H1 (cell line): Measurements from ENCODE around the gene TPO. TPM values are rescaled to one million over a fixed set of nuclear protein-coding genes. Genes with fewer than 3 reads are reported as not detected.

ENCODE experiments used
- CTCF ChIA-PET: fragments of 300-600 bp; sonication (Branson Sonifier 250); formaldehyde crosslinking; loops from one replicate; lab custom pipeline; 2021; ENCODE audit not compliant: partially characterized antibody; lab: Charles Lee
- POLR2A ChIA-PET: fragments of 300-600 bp; sonication (Branson Sonifier 250); formaldehyde crosslinking; loops from one replicate; lab custom pipeline; 2021; ENCODE audit warnings: inconsistent platforms; ENCODE audit not compliant: partially characterized antibody; lab: Charles Lee
- DNase-seq, 2 experiments: peaks; one replicate each; pipeline versions ENCODE4 v3.0.0 to v3.0.0-alpha.2; 2010 to 2022; ENCODE audit warnings: low spot score in 2 of 2, low read depth in 1 of 2, mixed read lengths in 1 of 2
- FAIRE-seq: peaks from 2 replicates; lab custom pipeline; 2011; peaks lifted over from hg19 to GRCh38; lab: Jason Lieb, UNC
- H2AFZ ChIP-seq: 2 replicates; pipeline ENCODE4 v1.8.1; 2012; ENCODE audit warnings: low read length, inconsistent platforms
- H2AK5ac ChIP-seq: 2 replicates; pipeline ENCODE4 v1.6.1; 2013; ENCODE audit warnings: low read depth, low read length
- H2BK120ac ChIP-seq: replicated peaks from 2 replicates; pipeline ENCODE3; 2013; ENCODE audit warnings: low read depth, low read length, inconsistent platforms
- H2BK12ac ChIP-seq: 2 replicates; pipeline ENCODE4 v1.6.1; 2013; ENCODE audit warnings: low read depth, low read length
- H2BK15ac ChIP-seq: 2 replicates; pipeline ENCODE4 v1.6.1; 2013; ENCODE audit warnings: low read length
- H2BK20ac ChIP-seq: 2 replicates; pipeline ENCODE4 v1.6.1; 2013; ENCODE audit warnings: low read length
- H2BK5ac ChIP-seq: 2 replicates; pipeline ENCODE4 v1.6.1; 2013; ENCODE audit warnings: low read depth, low read length
- H3K14ac ChIP-seq: 2 replicates; pipeline ENCODE4 v1.6.1; 2013; ENCODE audit warnings: inconsistent platforms; ENCODE audit not compliant: insufficient read length
- H3K18ac ChIP-seq: 2 replicates; pipeline ENCODE4 v1.6.1; 2013; ENCODE audit warnings: low read length; ENCODE audit errors: extremely low read depth
- H3K23ac ChIP-seq: 2 replicates; pipeline ENCODE4 v1.6.1; 2013; ENCODE audit warnings: inconsistent platforms; ENCODE audit not compliant: insufficient read length
- H3K23me2 ChIP-seq: 2 replicates; pipeline ENCODE4 v1.6.1; 2013; ENCODE audit warnings: low read depth, low read length
- H3K27ac ChIP-seq: 2 replicates; pipeline ENCODE4 v1.6.1; 2011; ENCODE audit warnings: low read depth, low read length, inconsistent platforms
- H3K27me3 ChIP-seq, 4 experiments: replicated peaks in 1 of 4; 1 replicate in 1 of 4; 2 replicates in 3 of 4; pipeline versions ENCODE4 v1.6.1 to v1.8.1; 2011 to 2013; ENCODE audit warnings: low read length in 3 of 4, mild to moderate bottlenecking in 3 of 4, inconsistent platforms in 2 of 4, mixed read lengths in 2 of 4, moderate library complexity in 1 of 4; ENCODE audit not compliant: control insufficient read depth in 3 of 4, insufficient read depth in 3 of 4; ENCODE audit errors: extremely low read depth in 1 of 4
- H3K36me3 ChIP-seq, 4 experiments: 2 replicates each; pipeline versions ENCODE4 v1.6.1 to v1.8.1; 2011 to 2013; ENCODE audit warnings: mild to moderate bottlenecking in 4 of 4, low read length in 3 of 4, moderate library complexity in 2 of 4, control low read depth in 1 of 4, inconsistent platforms in 1 of 4; ENCODE audit not compliant: insufficient read depth in 4 of 4, control insufficient read depth in 2 of 4
- H3K4ac ChIP-seq: replicated peaks from 2 replicates; pipeline ENCODE3; 2013; ENCODE audit warnings: low read length, low read depth, mixed read lengths, inconsistent platforms; ENCODE audit not compliant: insufficient read length
- H3K4me1 ChIP-seq, 4 experiments: replicated peaks in 1 of 4; 1 replicate in 1 of 4; 2 replicates in 3 of 4; pipeline versions ENCODE4 v1.6.1 to v1.8.1; 2011 to 2013; ENCODE audit warnings: low read length in 3 of 4, inconsistent platforms in 2 of 4, mixed read lengths in 1 of 4; ENCODE audit not compliant: insufficient read depth in 4 of 4, control insufficient read depth in 3 of 4
- H3K4me2 ChIP-seq, 2 experiments: 2 replicates each; pipeline versions ENCODE4 v1.6.1 to v1.8.1; 2011 to 2013; ENCODE audit warnings: low read depth in 2 of 2, low read length in 2 of 2, control low read depth in 1 of 2, inconsistent platforms in 1 of 2, mild to moderate bottlenecking in 1 of 2; ENCODE audit not compliant: insufficient read depth in 1 of 2
- H3K4me3 ChIP-seq, 4 experiments: fragments of 200-600, 300-600 bp in 1 of 4; sonication (generic), shearing (Covaris generic), sonication (Bioruptor Twin) in 1 of 4; 2 replicates each; pipeline versions ENCODE4 v1.5.1 to v1.8.1; 2011 to 2016; ENCODE audit warnings: low read length in 4 of 4, low read depth in 3 of 4, control low read depth in 2 of 4, inconsistent platforms in 2 of 4, mild to moderate bottlenecking in 2 of 4, mixed read lengths in 1 of 4, moderate library complexity in 1 of 4; ENCODE audit not compliant: insufficient read depth in 2 of 4; ENCODE audit errors: extremely low read depth in 1 of 4
- H3K56ac ChIP-seq: replicated peaks from 2 replicates; pipeline ENCODE3; 2013; ENCODE audit warnings: low read depth, mild to moderate bottlenecking, mixed read lengths, low read length, inconsistent platforms; ENCODE audit not compliant: insufficient read length
- H3K79me1 ChIP-seq: 2 replicates; pipeline ENCODE4 v1.6.1; 2013; ENCODE audit warnings: low read depth, low read length, control low read depth
- H3K79me2 ChIP-seq, 2 experiments: 2 replicates each; pipeline versions ENCODE4 v1.6.1 to v1.8.1; 2012 to 2013; ENCODE audit warnings: low read length in 2 of 2, mild to moderate bottlenecking in 2 of 2, inconsistent platforms in 1 of 2; ENCODE audit not compliant: insufficient read depth in 2 of 2, control insufficient read depth in 1 of 2
- H3K9ac ChIP-seq, 4 experiments: replicated peaks in 1 of 4; 1 replicate in 1 of 4; 2 replicates in 3 of 4; pipeline versions ENCODE4 v1.6.1 to v1.8.1; 2011 to 2013; ENCODE audit warnings: low read depth in 3 of 4, low read length in 3 of 4, control low read depth in 2 of 4, mild to moderate bottlenecking in 2 of 4, moderate library complexity in 2 of 4, inconsistent platforms in 1 of 4; ENCODE audit errors: extremely low read depth in 1 of 4
- H3K9me3 ChIP-seq, 2 experiments: 2 replicates each; pipeline versions ENCODE4 v1.6.1 to v1.8.1; 2012 to 2013; ENCODE audit warnings: mild to moderate bottlenecking in 2 of 2, moderate library complexity in 2 of 2, control low read depth in 1 of 2, inconsistent platforms in 1 of 2, low read depth in 1 of 2, low read length in 1 of 2, mixed read lengths in 1 of 2; ENCODE audit not compliant: insufficient read depth in 2 of 2
- H4K20me1 ChIP-seq, 2 experiments: replicated peaks in 1 of 2; 2 replicates each; pipeline versions ENCODE3 to v1.8.1; 2011 to 2013; ENCODE audit warnings: inconsistent platforms in 2 of 2, low read length in 2 of 2, mild to moderate bottlenecking in 1 of 2; ENCODE audit not compliant: insufficient read depth in 2 of 2, control insufficient read depth in 1 of 2
- H4K5ac ChIP-seq: 2 replicates; pipeline ENCODE4 v1.6.1; 2013; ENCODE audit warnings: low read length, low read depth, mixed read lengths, inconsistent platforms; ENCODE audit not compliant: insufficient read length
- H4K8ac ChIP-seq: 2 replicates; pipeline ENCODE4 v1.8.0; 2013; ENCODE audit warnings: mild to moderate bottlenecking, moderate library complexity, low read length, inconsistent platforms; ENCODE audit not compliant: insufficient read depth; ENCODE audit errors: extremely low read depth
- H4K91ac ChIP-seq: replicated peaks from 2 replicates; pipeline ENCODE3; 2013; ENCODE audit warnings: low read length, mixed read lengths, inconsistent platforms; ENCODE audit not compliant: insufficient read length
- BRCA1 ChIP-seq: IDR thresholded peaks from 2 replicates; pipeline ENCODE4 v1.6.1; 2012; ENCODE audit warnings: low read depth, low read length, improper control_type of control experiment
- GTF2F1 ChIP-seq: IDR thresholded peaks from 2 replicates; pipeline ENCODE4 v1.6.1; 2012; ENCODE audit warnings: low read depth, low read length, improper control_type of control experiment, borderline replicate concordance
- KDM4A ChIP-seq: IDR thresholded peaks from one replicate; pipeline ENCODE4 v1.7.1; 2012; ENCODE audit warnings: low read depth, mild to moderate bottlenecking, moderate library complexity, low read length, inconsistent platforms; ENCODE audit not compliant: severe bottlenecking
- NRF1 ChIP-seq: IDR thresholded peaks from 2 replicates; pipeline ENCODE4 v1.6.1; 2011; ENCODE audit warnings: mild to moderate bottlenecking, low read depth, low read length, improper control_type of control experiment
- POLR2A ChIP-seq, 2 experiments: IDR thresholded peaks; 1 replicate in 1 of 2; 2 replicates in 1 of 2; pipeline ENCODE4 v1.6.1; 2011; ENCODE audit warnings: low read depth in 2 of 2, low read length in 2 of 2, mild to moderate bottlenecking in 2 of 2; ENCODE audit errors: control extremely low read depth in 1 of 2
- POU5F1 ChIP-seq: IDR thresholded peaks from 2 replicates; pipeline ENCODE4 v1.6.1; 2011; ENCODE audit warnings: low read depth, mild to moderate bottlenecking, low read length, moderate library complexity
- RAD21 ChIP-seq, 2 experiments: IDR thresholded peaks in 1 of 2; conservative IDR thresholded peaks in 1 of 2; 2 replicates each; pipeline ENCODE4 v1.6.1; 2011; ENCODE audit warnings: low read depth in 2 of 2, low read length in 2 of 2, improper control_type of control experiment in 1 of 2, inconsistent platforms in 1 of 2, mild to moderate bottlenecking in 1 of 2, moderate library complexity in 1 of 2
- RBBP5 ChIP-seq: IDR thresholded peaks from 2 replicates; pipeline ENCODE4 v1.7.1; 2012; ENCODE audit warnings: low read depth, mild to moderate bottlenecking, inconsistent platforms, low read length, moderate library complexity, borderline replicate concordance
- RXRA ChIP-seq: IDR thresholded peaks from 2 replicates; pipeline ENCODE4 v1.6.1; 2011; ENCODE audit warnings: low read depth, mild to moderate bottlenecking, low read length, moderate library complexity; ENCODE audit not compliant: insufficient read depth
- SAP30 ChIP-seq: fragments of 300-600 bp; sonication (generic); IDR thresholded peaks from 2 replicates; pipeline ENCODE4 v1.7.1; 2012; ENCODE audit warnings: low read length, moderate library complexity, mild to moderate bottlenecking, inconsistent platforms; ENCODE audit not compliant: insufficient read depth, insufficient replicate concordance
- SIRT6 ChIP-seq: IDR thresholded peaks from one replicate; pipeline ENCODE4 v1.7.1; 2012; ENCODE audit warnings: low read length, inconsistent platforms
- SUZ12 ChIP-seq: fragments of 200-600 bp; sonication (generic); IDR thresholded peaks from 2 replicates; pipeline ENCODE4 v1.6.1; 2012; ENCODE audit warnings: mild to moderate bottlenecking, inconsistent platforms, low read length, moderate library complexity, mixed read lengths
- TBP ChIP-seq: IDR thresholded peaks from 2 replicates; pipeline ENCODE4 v1.6.1; 2011; ENCODE audit warnings: low read depth, low read length, improper control_type of control experiment
- TEAD4 ChIP-seq: IDR thresholded peaks from 2 replicates; pipeline ENCODE4 v1.6.1; 2012; ENCODE audit warnings: low read depth, low read length, inconsistent platforms, mixed read lengths
- YY1 ChIP-seq: IDR thresholded peaks from 2 replicates; pipeline ENCODE4 v1.6.1; 2011; ENCODE audit warnings: low read depth, mild to moderate bottlenecking, low read length
- WGBS, 2 experiments: shearing (Covaris generic) in 1 of 2; methylation state at CpG; one replicate each; pipeline versions ENCODE4 v1.1.6 to v1.1.7; 2013 to 2015; ENCODE audit warnings: low lambda C conversion rate in 2 of 2, mixed read lengths in 2 of 2, inconsistent platforms in 1 of 2, low coverage in 1 of 2, missing lambda C conversion rate in 1 of 2; ENCODE audit not compliant: insufficient replicate concordance in 2 of 2, insufficient coverage in 1 of 2, insufficient read length in 1 of 2; ENCODE audit errors: extremely low coverage in 1 of 2, missing lambda C conversion rate in 1 of 2; 5-methylcytosine and 5-hydroxymethylcytosine counted together
- polyA plus RNA-seq, 7 experiments: library from polyadenylated mRNA; depleted of rRNA in 3 of 7; stranded (reverse) in 5 of 7; unstranded in 2 of 7; fragments of >200 nt in 5 of 7; fragments of 200-250 nt in 2 of 7; gene quantifications; 1 replicate in 5 of 7; 2 replicates in 1 of 7; 4 replicates in 1 of 7; pipeline versions ENCODE4 v1.2.1 to v1.2.3, GENCODE V29; 2011 to 2013; ENCODE audit warnings: missing spikeins in 2 of 7, mixed read lengths in 2 of 7
- total RNA-seq: library from RNA; stranded (reverse); fragmentation: NEBNext Ultra II Directional; extraction: Animal tissue kit (Norgen Biotek cat#: 25700); gene quantifications from 2 replicates; pipeline ENCODE4 v1.2.1, GENCODE V29; 2021

The TPO gene
- total and polyA plus RNA-seq, 2 of the 8 experiments (the other 6 are each of a cell fraction or from before 2014, with no cell fraction given) = not detected

- FAIRE-seq = no peak
- CTCF ChIA-PET = interaction anchor here (0.5 to 3.6 kb wide), 8 partner anchors 9 to 619 kb away, joined by 3 to 29 read pairs (median 4); no protein-coding TSS in a partner anchor
- TF ChIP-seq POLR2A (IDR thresholded peaks at IDR 0.05; ENCODE audit: control extremely low read depth in 1 of 2, low read depth in 2 of 2, low read length in 2 of 2) (no peak), TEAD4 (no peak), TBP (no peak), SUZ12 (no peak), RAD21 (IDR thresholded peaks at IDR 0.05 in 1 of 2, conservative IDR thresholded peaks at IDR 0.05 in 1 of 2; ENCODE audit: low read depth in 2 of 2, low read length in 2 of 2) (no peak), NRF1 (no peak), BRCA1 (no peak), SIRT6 (no peak), YY1 (no peak), RBBP5 (no peak), POU5F1 (no peak), KDM4A (no peak), SAP30 (no peak), RXRA (no peak), GTF2F1 (no peak)
Observed at GRCh38 chr2:1541040-1541439, 127.8 kb downstream of the TPO start.

More at GRCh38 chr2:1541040-1541439, 127.8 kb downstream of the TPO start:
- H3K9me3 ChIP-seq = no peaks in the 10 kb centered on the region
- no peak overlapping the region for H2BK5ac ChIP-seq
- no peak overlapping the region for H2BK20ac ChIP-seq
- no peaks in the 10 kb centered on the region for H3K23me2 ChIP-seq
- WGBS, 2 experiments = 98% methylated on average over 6 of the region's 6 CpGs; no CpG with 5 or more reads in 1 of the 2 experiments
- no peak for DNase-seq
- H3K4me3 ChIP-seq = no peak overlapping the region
- no peak overlapping the region for H3K56ac ChIP-seq
- no peak overlapping the region for H3K14ac ChIP-seq
- no peak overlapping the region for H2BK15ac ChIP-seq
- no peak overlapping the region for H2AFZ ChIP-seq
- H3K27ac ChIP-seq = no peak overlapping the region
- no peak overlapping the region for H3K4ac ChIP-seq
- no peak overlapping the region for H4K5ac ChIP-seq
- H3K9ac ChIP-seq = no peak overlapping the region
- peaks cover 2% of the 10 kb centered on the region in 2 experiments for H4K20me1 ChIP-seq
- no peak overlapping the region for H3K23ac ChIP-seq
- no peaks in the 10 kb centered on the region for H3K27me3 ChIP-seq
- no peak overlapping the region for H2BK12ac ChIP-seq
- no peaks in the 10 kb centered on the region for H3K79me1 ChIP-seq
- H4K91ac ChIP-seq = no peak overlapping the region
- H3K4me2 ChIP-seq = no peak overlapping the region
- H3K79me2 ChIP-seq = no peaks in the 10 kb centered on the region
- no peak overlapping the region for H2BK120ac ChIP-seq
- no peak overlapping the region for H4K8ac ChIP-seq
- POLR2A ChIA-PET = no interaction called here
- no peak overlapping the region for H3K18ac ChIP-seq
- H3K36me3 ChIP-seq = no peaks in the 10 kb centered on the region
- no peak overlapping the region for H2AK5ac ChIP-seq
- H3K4me1 ChIP-seq = no peaks in the 10 kb centered on the region
